AG09309 (cell line): ENCODE measurements around the gene VAC14.

Source experiments
- DNase-seq: peaks from one replicate; pipeline ENCODE4 v3.0.0-alpha.2; 2010; ENCODE audit warnings: low read depth
- H3K4me3 ChIP-seq: 2 replicates; pipeline ENCODE4 v1.5.1; 2011; ENCODE audit warnings: mild to moderate bottlenecking, low read depth, low read length, moderate library complexity; ENCODE audit not compliant: control insufficient read depth
- CTCF ChIP-seq: IDR thresholded peaks from 2 replicates; pipeline ENCODE4 v1.5.1; 2011; ENCODE audit warnings: mild to moderate bottlenecking, low read depth, low read length, inconsistent platforms; ENCODE audit not compliant: insufficient read depth, control insufficient read depth; ENCODE audit errors: missing control alignments

The VAC14 gene

GRCh38 chr16:70795296-70795912 lies 5.6 kb downstream of the VAC14 start:
- no peak for TF ChIP-seq CTCF
- no peak overlapping the region for H3K4me3 ChIP-seq
- DNase-seq, result no peak

- no peak for DNase-seq
- no peak for TF ChIP-seq CTCF
- H3K4me3 ChIP-seq, result no peak overlapping the region
Measured at GRCh38 chr16:70793851-70794502, 7.0 kb downstream of the VAC14 start.

- no peak overlapping the region for H3K4me3 ChIP-seq
- TF ChIP-seq CTCF, result no peak
- DNase-seq, result no peak
Measured at GRCh38 chr16:70790815-70791214, 10.1 kb downstream of the VAC14 start.

GRCh38 chr16:70789595-70790447 lies 11.1 kb downstream of the VAC14 start:
- no peak for TF ChIP-seq CTCF
- no peak overlapping the region for H3K4me3 ChIP-seq
- no peak for DNase-seq

GRCh38 chr16:70788668-70789594 lies 12.0 kb downstream of the VAC14 start:
- no peak overlapping the region for H3K4me3 ChIP-seq
- DNase-seq, result no peak

More at GRCh38 chr16:70788668-70789594, 12.0 kb downstream of the VAC14 start:
- TF ChIP-seq CTCF, result no peak
